Trophoblast cell (in vitro differentiated cells and primary cell): ENCODE data around the gene OR2T34.
A peak's percentile ranks its signal among the peaks of the same experiment; 100 is the strongest.

Experiments used
- DNase-seq, 2 donors: peaks; one replicate each; pipeline ENCODE4 v3.0.0-alpha.2; 2016
- H2AFZ ChIP-seq: 2 replicates; pipeline ENCODE4 v1.6.1; 2013; ENCODE audit warnings: low read length, moderate library complexity, mild to moderate bottlenecking; ENCODE audit not compliant: insufficient read depth, poor library complexity
- H2AK5ac ChIP-seq: 2 replicates; pipeline ENCODE4 v1.6.1; 2013; ENCODE audit warnings: mild to moderate bottlenecking, low read length
- H2BK120ac ChIP-seq: 2 replicates; pipeline ENCODE4 v1.6.1; 2013; ENCODE audit warnings: low read length, mild to moderate bottlenecking, moderate library complexity; ENCODE audit not compliant: insufficient read depth, poor library complexity
- H2BK12ac ChIP-seq: 2 replicates; pipeline ENCODE4 v1.6.1; 2013; ENCODE audit warnings: mild to moderate bottlenecking, low read length, moderate library complexity
- H2BK5ac ChIP-seq: 2 replicates; pipeline ENCODE4 v1.6.1; 2013; ENCODE audit warnings: low read length, low read depth, moderate library complexity, mild to moderate bottlenecking; ENCODE audit not compliant: poor library complexity
- H3K14ac ChIP-seq: 2 replicates; pipeline ENCODE4 v1.6.1; 2013; ENCODE audit warnings: mild to moderate bottlenecking, low read length
- H3K18ac ChIP-seq: 2 replicates; pipeline ENCODE4 v1.6.1; 2013; ENCODE audit warnings: mild to moderate bottlenecking, low read length
- H3K23ac ChIP-seq: 2 replicates; pipeline ENCODE4 v1.6.1; 2013; ENCODE audit warnings: low read length
- H3K27ac ChIP-seq: 2 replicates; pipeline ENCODE4 v1.5.1; 2013; ENCODE audit warnings: low read depth, mild to moderate bottlenecking, inconsistent platforms, low read length, moderate library complexity
- H3K27me3 ChIP-seq: 2 replicates; pipeline ENCODE4 v1.6.1; 2013; ENCODE audit warnings: inconsistent platforms, mild to moderate bottlenecking, low read length, moderate library complexity; ENCODE audit not compliant: insufficient read depth
- H3K36me3 ChIP-seq, 2 experiments: 1 replicate in 1 of 2; 2 replicates in 1 of 2; pipeline ENCODE4 v1.6.1; 2013; ENCODE audit warnings: low read length in 2 of 2, mild to moderate bottlenecking in 2 of 2, moderate library complexity in 1 of 2; ENCODE audit not compliant: insufficient read depth in 2 of 2, control insufficient read depth in 1 of 2
- H3K4ac ChIP-seq: 2 replicates; pipeline ENCODE4 v1.6.1; 2013; ENCODE audit warnings: low read depth, mild to moderate bottlenecking, low read length, moderate library complexity
- H3K4me1 ChIP-seq, 2 experiments: 1 replicate in 1 of 2; 2 replicates in 1 of 2; pipeline ENCODE4 v1.6.1; 2013; ENCODE audit warnings: low read length in 2 of 2, mild to moderate bottlenecking in 2 of 2, moderate library complexity in 1 of 2; ENCODE audit not compliant: insufficient read depth in 2 of 2, control insufficient read depth in 1 of 2
- H3K4me2 ChIP-seq: 2 replicates; pipeline ENCODE4 v1.6.1; 2013; ENCODE audit warnings: inconsistent platforms, mild to moderate bottlenecking, low read length, moderate library complexity
- H3K4me3 ChIP-seq: 2 replicates; pipeline ENCODE4 v1.5.1; 2013; ENCODE audit warnings: mild to moderate bottlenecking, low read depth, low read length, inconsistent platforms
- H3K79me1 ChIP-seq: one replicate; pipeline ENCODE4 v1.6.1; 2013; ENCODE audit warnings: low read length
- H3K79me2 ChIP-seq: 2 replicates; pipeline ENCODE4 v1.6.1; 2013; ENCODE audit warnings: low read length, mild to moderate bottlenecking; ENCODE audit not compliant: control insufficient read depth, insufficient read depth, poor library complexity
- H3K9ac ChIP-seq: 2 replicates; pipeline ENCODE4 v1.6.1; 2013; ENCODE audit warnings: mild to moderate bottlenecking, low read length
- H3K9me3 ChIP-seq: 2 replicates; pipeline ENCODE4 v1.6.1; 2013; ENCODE audit warnings: low read depth, mild to moderate bottlenecking, control low read depth, inconsistent platforms, low read length; ENCODE audit not compliant: insufficient read depth
- H4K12ac ChIP-seq: 2 replicates; pipeline ENCODE4 v1.6.1; 2013; ENCODE audit warnings: low read depth, mild to moderate bottlenecking, low read length, moderate library complexity
- H4K8ac ChIP-seq: 2 replicates; pipeline ENCODE4 v1.6.1; 2013; ENCODE audit warnings: low read depth, mild to moderate bottlenecking, low read length, moderate library complexity
- H4K91ac ChIP-seq: one replicate; pipeline ENCODE4 v1.6.1; 2013; ENCODE audit warnings: low read depth, mild to moderate bottlenecking, low read length, moderate library complexity
- WGBS: extraction: QIAGEN DNeasy Blood & Tissue Kit; methylation state at CpG from one replicate; pipeline ENCODE4 v1.1.7; 2013; ENCODE audit warnings: missing lambda C conversion rate; ENCODE audit not compliant: insufficient read length, insufficient coverage; ENCODE audit errors: extremely low coverage; 5-methylcytosine and 5-hydroxymethylcytosine counted together

Gene OR2T34

DNA sequence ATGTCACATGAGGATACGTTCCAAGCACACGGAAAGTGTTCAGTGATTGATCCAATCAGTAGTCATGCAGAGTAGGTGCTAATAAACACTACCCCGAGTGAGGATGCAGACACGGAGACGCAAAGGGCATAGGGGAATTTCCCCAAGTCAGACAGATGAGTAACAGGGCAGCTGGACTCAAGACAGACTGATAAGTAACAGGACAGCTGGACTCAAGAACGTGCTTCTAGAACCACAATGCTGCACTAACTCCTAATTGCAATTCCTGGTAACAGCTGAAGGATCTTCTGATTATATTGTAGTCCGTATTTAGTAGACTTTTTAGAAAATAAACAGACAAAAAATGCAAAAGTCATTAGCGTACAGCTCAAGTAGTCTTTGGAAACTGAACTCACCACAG is 24.8 kb upstream of the OR2T34 start:
- no peak overlapping the region for H3K9ac ChIP-seq
- H3K18ac ChIP-seq, result no peak overlapping the region
- WGBS, result no CpG with 5 or more reads among the region's 8 CpGs
- no peaks in the 10 kb centered on the region for H3K27me3 ChIP-seq
- H3K79me2 ChIP-seq, result no peaks in the 10 kb centered on the region
- H3K79me1 ChIP-seq, result no peaks in the 10 kb centered on the region
- no peak overlapping the region for H2BK12ac ChIP-seq
- H3K4ac ChIP-seq, result no peak overlapping the region
- no peak overlapping the region for H4K91ac ChIP-seq
- H3K9me3 ChIP-seq, result peaks cover 4% of the 10 kb centered on the region
- H3K4me1 ChIP-seq, result no peaks in the 10 kb centered on the region
- no peak overlapping the region for H3K4me2 ChIP-seq
- H3K14ac ChIP-seq, result no peak overlapping the region
- no peak overlapping the region for H3K23ac ChIP-seq
- H4K8ac ChIP-seq, result no peak overlapping the region
- H4K12ac ChIP-seq, result no peak overlapping the region
- no peak overlapping the region for H3K27ac ChIP-seq
- H2BK120ac ChIP-seq, result no peak overlapping the region
- no peak overlapping the region for H3K4me3 ChIP-seq
- H2AK5ac ChIP-seq, result no peak overlapping the region
- peak in 1 of 2 donors; percentile 1 for DNase-seq
- H3K36me3 ChIP-seq, result no peaks in the 10 kb centered on the region
- no peak overlapping the region for H2AFZ ChIP-seq
- no peak overlapping the region for H2BK5ac ChIP-seq

DNA sequence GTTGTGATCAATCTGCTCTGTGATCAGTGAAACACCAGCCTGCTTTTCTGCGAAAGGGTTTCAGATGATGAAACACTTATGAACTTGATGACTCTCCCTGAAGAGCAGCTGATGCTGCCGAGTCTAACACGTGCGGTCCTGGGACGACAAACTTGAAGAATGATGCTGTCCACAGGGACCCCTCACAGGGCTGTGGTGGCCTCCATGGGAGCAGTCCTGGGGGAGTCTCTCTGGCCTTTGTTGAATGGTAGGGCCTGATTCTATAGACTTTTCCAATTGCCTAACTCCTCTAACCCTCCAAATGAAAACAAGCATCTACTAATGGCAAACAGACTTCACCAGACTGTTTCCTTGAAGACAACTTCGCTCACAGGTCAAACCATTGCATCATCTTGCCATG is 23.0 kb upstream of the OR2T34 start, which contains the start of gene OR2T10:
TSS of gene OR2T10 (minus strand) at position 112 of the 400 bp plus-strand sequence. CDS start 3,932 bp downstream, outside the sequence.
- Histone ChIP-seq H3K9me3 (peaks cover 10% of the 10 kb centered on the region), H4K91ac (no peak within 1 kb of the TSS), H3K36me3 (no peaks in the 10 kb centered on the region), H2BK120ac (no peak within 1 kb of the TSS), H2BK5ac (no peak within 1 kb of the TSS), H3K79me2 (no peaks in the 10 kb centered on the region), H2BK12ac (no peak within 1 kb of the TSS), H3K4me1 (no peaks in the 10 kb centered on the region), H3K14ac (no peak within 1 kb of the TSS), H4K12ac (no peak within 1 kb of the TSS), H3K27me3 (no peaks in the 10 kb centered on the region), H2AFZ (no peak within 1 kb of the TSS), H2AK5ac (no peak within 1 kb of the TSS), H3K4ac (no peak within 1 kb of the TSS), H3K4me3 (no peak within 1 kb of the TSS), H3K9ac (no peak within 1 kb of the TSS), H3K4me2 (no peak within 1 kb of the TSS), H3K27ac (no peak within 1 kb of the TSS), H3K18ac (no peak within 1 kb of the TSS), H3K23ac (no peak within 1 kb of the TSS), H4K8ac (no peak within 1 kb of the TSS), H3K79me1 (no peaks in the 10 kb centered on the region)
- no CpG with 5 or more reads among the region's 6 CpGs for whole genome bisulfite sequencing
- DNase-seq, result no peak

DNA sequence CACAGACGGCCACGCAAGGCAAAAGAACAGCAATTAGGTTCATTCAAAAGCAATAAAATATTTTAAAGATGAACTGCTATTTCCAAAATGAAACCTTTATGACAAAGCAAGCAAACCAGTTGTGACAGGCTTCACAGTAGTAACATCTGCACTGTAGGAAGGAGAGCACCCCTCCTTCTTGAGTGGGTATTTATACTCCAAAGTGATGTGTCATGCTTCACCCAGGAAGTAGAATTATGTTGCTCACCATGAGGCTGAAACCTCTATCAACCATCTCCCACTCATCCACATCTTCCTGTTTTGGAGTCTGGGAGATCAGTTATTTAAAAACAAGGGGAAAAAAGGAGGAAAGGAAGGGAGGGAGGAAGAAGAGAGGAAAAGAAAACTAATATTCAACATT is 22.1 kb upstream of the OR2T34 start:
- H2BK5ac ChIP-seq, result no peak overlapping the region
- no peak overlapping the region for H4K8ac ChIP-seq
- H3K18ac ChIP-seq, result no peak overlapping the region
- no peak overlapping the region for H3K4me2 ChIP-seq
- no peak overlapping the region for H3K27ac ChIP-seq
- H3K9ac ChIP-seq, result no peak overlapping the region
- H3K4me3 ChIP-seq, result no peak overlapping the region
- peaks cover 10% of the 10 kb centered on the region for H3K9me3 ChIP-seq
- no CpG with 5 or more reads among the region's 2 CpGs for WGBS
- H2BK120ac ChIP-seq, result no peak overlapping the region
- H3K27me3 ChIP-seq, result no peaks in the 10 kb centered on the region
- H3K79me2 ChIP-seq, result no peaks in the 10 kb centered on the region
- no peaks in the 10 kb centered on the region for H3K36me3 ChIP-seq
- no peak overlapping the region for H3K23ac ChIP-seq
- H2AK5ac ChIP-seq, result no peak overlapping the region
- no peak overlapping the region for H4K12ac ChIP-seq
- H3K14ac ChIP-seq, result no peak overlapping the region
- H2AFZ ChIP-seq, result no peak overlapping the region
- no peak for DNase-seq
- H2BK12ac ChIP-seq, result no peak overlapping the region
- H3K4me1 ChIP-seq, result no peaks in the 10 kb centered on the region
- H3K4ac ChIP-seq, result no peak overlapping the region
- H3K79me1 ChIP-seq, result no peaks in the 10 kb centered on the region
- no peak overlapping the region for H4K91ac ChIP-seq

DNA sequence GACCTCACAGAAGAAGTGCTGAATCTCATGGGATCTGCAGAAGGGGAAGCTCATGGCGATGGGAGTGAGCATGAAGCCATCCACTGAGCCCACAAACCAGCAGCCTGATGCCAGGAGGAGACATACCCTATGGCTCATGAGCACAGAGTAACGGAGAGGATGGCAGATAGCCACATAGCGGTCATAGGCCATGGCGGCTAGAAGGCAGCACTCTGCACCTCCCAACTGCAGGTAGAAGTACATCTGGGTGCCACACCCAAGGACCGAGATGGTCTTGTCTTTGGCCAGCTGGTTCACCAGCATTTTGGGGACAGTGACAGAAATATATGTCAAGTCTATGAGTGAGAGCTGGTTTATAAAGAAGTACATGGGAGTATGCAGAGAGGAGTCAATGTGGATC is 18.7 kb upstream of the OR2T34 start:
- no peak overlapping the region for H3K23ac ChIP-seq
- H2BK5ac ChIP-seq, result no peak overlapping the region
- H3K9ac ChIP-seq, result no peak overlapping the region
- H3K4me3 ChIP-seq, result peak overlapping the region; percentile 9
- H3K79me1 ChIP-seq, result no peaks in the 10 kb centered on the region
- H3K27me3 ChIP-seq, result no peaks in the 10 kb centered on the region
- H4K8ac ChIP-seq, result no peak overlapping the region
- H3K79me2 ChIP-seq, result no peaks in the 10 kb centered on the region
- no peak overlapping the region for H2AK5ac ChIP-seq
- no peak overlapping the region for H2BK120ac ChIP-seq
- no peaks in the 10 kb centered on the region for H3K4me1 ChIP-seq
- H4K12ac ChIP-seq, result no peak overlapping the region
- no peak overlapping the region for H3K18ac ChIP-seq
- H3K4me2 ChIP-seq, result no peak overlapping the region
- H3K4ac ChIP-seq, result no peak overlapping the region
- H4K91ac ChIP-seq, result no peak overlapping the region
- no peak overlapping the region for H3K14ac ChIP-seq
- peaks cover 13% of the 10 kb centered on the region for H3K9me3 ChIP-seq
- no peaks in the 10 kb centered on the region for H3K36me3 ChIP-seq
- no peak overlapping the region for H2AFZ ChIP-seq
- no peak for DNase-seq
- WGBS, result no CpG with 5 or more reads among the region's 5 CpGs
- no peak overlapping the region for H3K27ac ChIP-seq
- no peak overlapping the region for H2BK12ac ChIP-seq
